Testis (tissue), 3 donors: Measurements from ENCODE around the gene LACC1. TPM values are rescaled to one million over a fixed set of nuclear protein-coding genes. Genes with fewer than 3 reads are reported as not detected.
A peak's percentile ranks its signal among the peaks of the same experiment; 100 is the strongest.

ENCODE experiments used
- DNase-seq: peaks from one replicate; pipeline ENCODE4 v3.0.0-alpha.2; 2019
- H3K27ac ChIP-seq, 2 donors: fragments of 200-600 bp; sonication (generic); one replicate each; pipeline ENCODE4 v1.5.1; 2019
- H3K27me3 ChIP-seq: fragments of 200-600 bp; sonication (generic); one replicate; pipeline ENCODE4 v1.5.1; 2019
- H3K36me3 ChIP-seq: fragments of 200-600 bp; sonication (generic); one replicate; pipeline ENCODE4 v1.5.1; 2017; ENCODE audit warnings: low read depth; ENCODE audit errors: missing control alignments
- H3K4me1 ChIP-seq: fragments of 200-600 bp; sonication (generic); one replicate; pipeline ENCODE4 v1.5.1; 2019
- H3K4me3 ChIP-seq, 2 donors: fragments of 200-600 bp; sonication (generic); one replicate each; pipeline ENCODE4 v1.5.1; 2017 to 2019
- H3K9me3 ChIP-seq: fragments of 200-600 bp; sonication (generic); one replicate; pipeline ENCODE4 v1.5.1; 2017
- CTCF ChIP-seq, 3 experiments: fragments of 450-650 bp in 2 of 3; fragments of 200-600 bp in 1 of 3; sonication (generic) in 1 of 3; IDR thresholded peaks; one replicate each; pipeline ENCODE4 v1.5.1; 2016 to 2019; ENCODE audit warnings: antibody characterized with exemption in 3 of 3, mild to moderate bottlenecking in 2 of 3, moderate library complexity in 1 of 3
- POLR2A ChIP-seq: fragments of 450-650 bp; IDR thresholded peaks from one replicate; pipeline ENCODE4 v1.6.1; 2017; ENCODE audit warnings: antibody characterized with exemption, mild to moderate bottlenecking, moderate library complexity
- WGBS, 2 donors: methylation state at CpG; one replicate each; pipeline ENCODE4 v1.1.5; 2018; 5-methylcytosine and 5-hydroxymethylcytosine counted together
- intact Hi-C: fragments of 100-400 bp; cut with DNase I; formaldehyde crosslinking; loops from one replicate; pipeline ENCODE4 v1.15.1; 2023; ENCODE audit warnings: low total_unique reads
- polyA plus RNA-seq: library from polyadenylated mRNA; stranded (reverse); fragments of 350-450 nt; fragmentation: Illumina TruSeq; extraction: RNeasy Lipid Tissue Mini Kit (QIAGEN cat#74804); gene quantifications from one replicate; pipeline ENCODE4 v1.2.3, GENCODE V29; 2014; ENCODE audit warnings: low read depth, low replicate concordance; ENCODE audit not compliant: insufficient read depth
- total RNA-seq, 2 donors: library from RNA; depleted of rRNA; stranded (reverse); fragments of >200 nt; gene quantifications; one replicate each; pipeline ENCODE4 v1.2.3, GENCODE V29; 2016

Gene LACC1
- total and polyA plus RNA-seq, 3 donors from 2014 or later = 6.1 to 34.4 (median 29.1) TPM

- Histone ChIP-seq H3K4me1 (peaks cover 17% of the 10 kb centered on the region), H3K27me3 (no peaks in the 10 kb centered on the region), H3K36me3 (no peaks in the 10 kb centered on the region), H3K4me3 (no peak overlapping the region), H3K9me3 (no peaks in the 10 kb centered on the region), H3K27ac (no peak overlapping the region)
- DNase-seq = peak; percentile 34
- TF ChIP-seq CTCF (IDR thresholded peaks at IDR 0.05) (peak; percentile 52 to 55 (median 53)), POLR2A (no peak)
- 39 to 46% methylated on average over 2 of the region's 2 CpGs for WGBS, 2 donors
- intact Hi-C loops = loop anchor here (10.0 kb wide), 1 partner anchor 136 kb away; no protein-coding TSS in a partner anchor
Observed at GRCh38 chr13:43908156-43909126, 28.7 kb downstream of the LACC1 start.

- TF ChIP-seq POLR2A (no peak), CTCF (IDR thresholded peaks at IDR 0.05) (no peak)
- intact Hi-C loops = no loop called here
- DNase-seq = no peak
Observed at GRCh38 chr13:43910856-43911255, 31.2 kb downstream of the LACC1 start.

GRCh38 chr13:43911278-43911677, 31.6 kb downstream of the LACC1 start:
- Histone ChIP-seq H3K36me3 (no peaks in the 10 kb centered on the region), H3K4me1 (peaks cover 12% of the 10 kb centered on the region), H3K4me3 (no peak overlapping the region), H3K9me3 (no peaks in the 10 kb centered on the region), H3K27ac (no peak overlapping the region), H3K27me3 (no peaks in the 10 kb centered on the region)
- TF ChIP-seq CTCF (IDR thresholded peaks at IDR 0.05) (no peak), POLR2A (no peak)
- DNase-seq = no peak
- 47 to 50% methylated on average over 2 of the region's 2 CpGs for WGBS, 2 donors
- intact Hi-C loops = no loop called here

More at GRCh38 chr13:43910856-43911255, 31.2 kb downstream of the LACC1 start:
- no peaks in the 10 kb centered on the region for H3K27me3 ChIP-seq
- H3K27ac ChIP-seq = no peak overlapping the region
- H3K4me3 ChIP-seq = no peak overlapping the region
- H3K9me3 ChIP-seq = no peaks in the 10 kb centered on the region
- H3K4me1 ChIP-seq = peaks cover 14% of the 10 kb centered on the region
- H3K36me3 ChIP-seq = no peaks in the 10 kb centered on the region

- Histone ChIP-seq H3K9me3 (no peaks in the 10 kb centered on the region), H3K4me1 (peaks cover 11% of the 10 kb centered on the region), H3K27ac (no peak overlapping the region), H3K4me3 (no peak overlapping the region), H3K36me3 (no peaks in the 10 kb centered on the region), H3K27me3 (no peaks in the 10 kb centered on the region)
- no peak for DNase-seq
- intact Hi-C loops = no loop called here
- 70 to 74% methylated on average over 2 to 3 of the region's 3 CpGs for whole genome bisulfite sequencing, 2 donors
- TF ChIP-seq POLR2A (no peak), CTCF (IDR thresholded peaks at IDR 0.05) (no peak)
Observed at GRCh38 chr13:43911871-43912270, 32.2 kb downstream of the LACC1 start.
